NCI-H526 (cell line): Measurements from ENCODE around the gene PGM2.

Experiments
- DNase-seq, 2 experiments: peaks; one replicate each; lab custom pipeline; 2025; lab: John Stamatoyannopoulos, UW

PGM2 gene

GRCh38 chr4:37902738-37903693, 76.5 kb downstream of the PGM2 start:
- DNase-seq, result no peak

GRCh38 chr4:37903901-37904300, 77.4 kb downstream of the PGM2 start:
- peak in 1 of 2 experiments; percentile 8 for DNase-seq

GRCh38 chr4:37904824-37905223, 78.3 kb downstream of the PGM2 start:
- DNase-seq, result no peak

GRCh38 chr4:37905533-37906169, 79.2 kb downstream of the PGM2 start:
- DNase-seq, result no peak

- no peak for DNase-seq
These were observed 82.2 kb downstream of the PGM2 start for GRCh38 chr4:37908488-37909331.

GRCh38 chr4:37909332-37910090, 83.0 kb downstream of the PGM2 start:
- no peak for DNase-seq

- no peak for DNase-seq
These were observed 83.6 kb downstream of the PGM2 start for GRCh38 chr4:37910091-37910486.
